Thoracic aorta (tissue), 2 donors: ENCODE measurements around the gene MSTN. TPM values are rescaled to one million over a fixed set of nuclear protein-coding genes. Genes with fewer than 3 reads are reported as not detected.

Source experiments
- ATAC-seq: fragments of 150-250 bp; one replicate; pipeline ENCODE4 v1.8.0; 2017; ENCODE audit warnings: low read depth; ENCODE audit not compliant: insufficient number of reproducible peaks, low FRiP score
- DNase-seq: peaks from one replicate; pipeline ENCODE4 v3.0.0-alpha.2; 2020; ENCODE audit warnings: low spot score
- H3K27ac ChIP-seq, 2 donors: fragments of 200-600 bp; sonication (generic); 1 replicate in 1 of 2; 2 replicates in 1 of 2; pipeline ENCODE4 v1.5.1; 2016; ENCODE audit warnings: mild to moderate bottlenecking in 2 of 2, moderate library complexity in 2 of 2
- H3K27me3 ChIP-seq: fragments of 200-600 bp; sonication (generic); replicated peaks from 2 replicates; pipeline ENCODE4 v1.6.0; 2016; ENCODE audit warnings: mild to moderate bottlenecking; ENCODE audit not compliant: insufficient read depth
- H3K36me3 ChIP-seq: fragments of 200-600 bp; sonication (generic); one replicate; pipeline ENCODE4 v1.5.1; 2016
- H3K4me1 ChIP-seq, 2 donors: fragments of 200-600 bp; sonication (generic); 1 replicate in 1 of 2; 2 replicates in 1 of 2; pipeline versions ENCODE4 v1.5.1 to v1.6.0; 2016; ENCODE audit warnings: low read depth in 2 of 2, mild to moderate bottlenecking in 1 of 2; ENCODE audit not compliant: control insufficient read depth in 1 of 2
- H3K4me3 ChIP-seq: fragments of 200-600 bp; sonication (generic); 2 replicates; pipeline ENCODE4 v1.5.1; 2016; ENCODE audit warnings: mild to moderate bottlenecking
- H3K9me3 ChIP-seq: fragments of 200-600 bp; sonication (generic); 2 replicates; pipeline ENCODE4 v1.5.1; 2016
- CTCF ChIP-seq: fragments of 200-600 bp; sonication (generic); IDR thresholded peaks from one replicate; pipeline ENCODE4 v1.5.1; 2019; ENCODE audit warnings: antibody characterized with exemption
- total RNA-seq, 2 donors: library from RNA; depleted of rRNA; stranded (reverse); fragments of >200 nt; gene quantifications; one replicate each; pipeline versions ENCODE4 v1.1.0 to v1.2.3, GENCODE V29; 2016

The MSTN gene
- 1 to 10 TPM in 1 of 2 donors, under 1 TPM in 1; 0.27 to 1.3 TPM for total RNA-seq

DNA sequence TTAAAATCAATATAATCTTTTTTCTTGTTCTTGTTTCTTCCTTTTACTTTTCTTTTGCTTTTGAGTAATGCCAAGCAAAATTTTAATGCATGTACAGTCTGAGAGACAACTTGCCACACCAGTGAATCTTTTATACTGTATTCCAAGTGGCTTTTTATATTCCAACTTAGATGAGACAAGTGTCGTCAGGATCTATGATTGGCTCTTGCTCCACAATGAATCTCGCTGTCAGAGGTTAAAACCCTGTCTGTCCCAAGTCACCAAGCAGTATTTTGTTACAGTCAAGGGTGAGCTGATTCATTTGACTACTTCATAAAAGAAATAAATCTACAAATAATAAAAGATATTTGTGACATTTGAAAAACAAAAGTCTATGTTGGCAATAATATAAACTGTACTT is at the start of gene MSTN:
Gene MSTN, minus strand, starts transcription at position 129 of the 400 bp plus-strand sequence. CDS start 133 bp downstream, outside the sequence.
- Histone ChIP-seq H3K9me3 (no peaks in the 10 kb centered on the region), H3K27ac (no peak within 1 kb of the TSS), H3K27me3 (no peaks in the 10 kb centered on the region), H3K36me3 (no peaks in the 10 kb centered on the region), H3K4me3 (no peak within 1 kb of the TSS), H3K4me1 (no peaks in the 10 kb centered on the region)
- no peak for ATAC-seq
- no peak for DNase-seq
- no peak for TF ChIP-seq CTCF

GRCh38 chr2:190111166-190111565 is 48.6 kb upstream of the MSTN start:
- no peak overlapping the region for H3K27ac ChIP-seq
- ATAC-seq = no peak

DNA sequence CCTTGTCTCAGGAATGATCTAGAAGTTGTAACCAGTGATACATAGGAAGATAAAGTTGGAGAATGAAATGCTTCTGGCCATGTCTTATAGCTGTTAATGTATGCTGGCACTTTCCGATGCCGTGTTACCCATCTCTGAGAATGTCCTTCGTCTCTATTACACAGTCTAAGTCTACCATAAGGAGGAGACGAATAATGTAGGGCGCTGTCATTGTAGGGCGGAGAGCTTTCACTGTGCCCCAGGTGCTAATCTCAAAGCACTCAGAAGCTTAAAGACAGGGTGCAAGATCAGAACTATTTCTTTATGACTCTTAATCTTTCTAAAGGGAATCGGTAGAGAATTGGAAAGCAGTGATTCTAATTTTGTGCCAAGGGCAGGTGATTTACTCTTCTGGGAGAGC is 48.2 kb upstream of the MSTN start:
- no peak overlapping the region for H3K4me3 ChIP-seq
- no peak overlapping the region for H3K27ac ChIP-seq
- H3K9me3 ChIP-seq = no peaks in the 10 kb centered on the region
- ATAC-seq (no peak), DNase-seq (no peak)
- TF ChIP-seq CTCF = no peak
- no peaks in the 10 kb centered on the region for H3K36me3 ChIP-seq
- no peaks in the 10 kb centered on the region for H3K4me1 ChIP-seq
- no peaks in the 10 kb centered on the region for H3K27me3 ChIP-seq

More at GRCh38 chr2:190111166-190111565, 48.6 kb upstream of the MSTN start:
- H3K36me3 ChIP-seq = no peaks in the 10 kb centered on the region
- no peaks in the 10 kb centered on the region for H3K4me1 ChIP-seq
- H3K27me3 ChIP-seq = no peaks in the 10 kb centered on the region
- H3K9me3 ChIP-seq = no peaks in the 10 kb centered on the region
- no peak for TF ChIP-seq CTCF
- no peak overlapping the region for H3K4me3 ChIP-seq
- DNase-seq = no peak

- Histone ChIP-seq H3K9me3 (no peaks in the 10 kb centered on the region), H3K4me3 (no peak overlapping the region), H3K4me1 (no peaks in the 10 kb centered on the region), H3K27me3 (no peaks in the 10 kb centered on the region), H3K27ac (no peak overlapping the region), H3K36me3 (no peaks in the 10 kb centered on the region)
- ATAC-seq (no peak), DNase-seq (no peak)
- no peak for TF ChIP-seq CTCF
Measured at GRCh38 chr2:190110131-190110530, 47.6 kb upstream of the MSTN start.

GRCh38 chr2:190107409-190107808 is 44.9 kb upstream of the MSTN start:
- TF ChIP-seq CTCF = no peak
- no peak overlapping the region for H3K27ac ChIP-seq
- DNase-seq (no peak), ATAC-seq (no peak)
- no peak overlapping the region for H3K4me3 ChIP-seq
- H3K27me3 ChIP-seq = no peaks in the 10 kb centered on the region
- no peaks in the 10 kb centered on the region for H3K9me3 ChIP-seq
- H3K36me3 ChIP-seq = no peaks in the 10 kb centered on the region
- H3K4me1 ChIP-seq = no peaks in the 10 kb centered on the region
